ENCODE measurements around the gene ARFGAP1. TPM values are rescaled to one million over a fixed set of nuclear protein-coding genes. Genes with fewer than 3 reads are reported as not detected.

Gene ARFGAP1
- total RNA-seq, 1 donor from 2014 or later, result 57.0 TPM

GRCh38 chr20:63308218-63308911, 35.8 kb downstream of the ARFGAP1 start:
- Histone ChIP-seq H3K9me3 (no peaks in the 10 kb centered on the region), H3K4me3 (no peak overlapping the region), H3K4me1 (no peaks in the 10 kb centered on the region), H3K36me3 (no peaks in the 10 kb centered on the region), H3K27ac (no peak overlapping the region), H3K27me3 (peaks cover 4% of the 10 kb centered on the region)
- no peak for DNase-seq (ENCODE audit: low spot score in 2 of 2)
- intact Hi-C loops (cut with DNase I), result no loop called here
- no peak for TF ChIP-seq CTCF (IDR thresholded peaks at IDR 0.05)

- H3K4me3 ChIP-seq, result no peak overlapping the region
- DNase-seq (ENCODE audit: low spot score in 2 of 2), result no peak
- intact Hi-C loops (cut with DNase I), result no loop called here
- H3K9me3 ChIP-seq, result no peaks in the 10 kb centered on the region
- peaks cover 4% of the 10 kb centered on the region for H3K27me3 ChIP-seq
- no peaks in the 10 kb centered on the region for H3K36me3 ChIP-seq
- no peak overlapping the region for H3K27ac ChIP-seq
- TF ChIP-seq CTCF (IDR thresholded peaks at IDR 0.05), result peak; percentile 26 to 74 (median 60)
- H3K4me1 ChIP-seq, result no peaks in the 10 kb centered on the region
Measured at GRCh38 chr20:63309261-63310071, 36.9 kb downstream of the ARFGAP1 start.

DNA sequence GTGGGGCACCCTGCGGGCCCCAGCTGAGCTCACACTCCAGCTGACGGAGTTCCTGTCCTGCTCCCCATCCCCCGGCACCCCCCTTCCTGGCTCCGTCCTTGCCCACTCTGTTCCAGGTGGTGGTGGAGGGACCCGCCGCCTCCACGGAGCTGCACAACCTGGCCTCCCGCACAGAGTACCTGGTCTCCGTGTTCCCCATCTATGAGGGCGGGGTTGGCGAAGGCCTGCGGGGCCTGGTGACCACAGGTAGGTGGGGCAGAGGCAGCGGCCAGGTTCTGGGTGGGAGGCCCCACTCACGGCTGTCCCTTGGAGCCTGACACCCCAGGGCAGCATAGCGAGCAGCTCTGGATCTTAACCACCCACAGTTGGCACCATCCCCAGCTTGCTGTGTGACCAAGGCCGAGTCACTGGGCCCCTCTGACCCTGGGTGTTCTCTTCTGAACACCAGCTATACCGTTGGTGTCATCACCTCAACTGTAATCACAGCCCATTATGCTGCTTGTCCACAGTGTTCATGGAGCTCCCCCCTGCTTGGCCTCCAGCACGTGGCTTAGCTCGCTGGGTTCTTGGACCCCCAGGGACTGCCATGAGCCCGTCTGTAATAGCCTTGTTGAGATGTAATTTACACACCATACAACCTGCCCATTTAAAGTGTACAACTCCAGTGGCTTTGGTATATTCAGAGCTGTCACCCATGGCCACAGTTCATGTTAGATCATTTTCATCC, 37.8 kb downstream of the ARFGAP1 start:
- H3K36me3 ChIP-seq, result no peaks in the 10 kb centered on the region
- peaks cover 4% of the 10 kb centered on the region for H3K27me3 ChIP-seq
- no peaks in the 10 kb centered on the region for H3K9me3 ChIP-seq
- no peak overlapping the region for H3K4me3 ChIP-seq
- no peak for DNase-seq (ENCODE audit: low spot score in 2 of 2)
- no peak overlapping the region for H3K27ac ChIP-seq
- H3K4me1 ChIP-seq, result no peaks in the 10 kb centered on the region
- TF ChIP-seq CTCF (IDR thresholded peaks at IDR 0.05), result no peak
- intact Hi-C loops (cut with DNase I), result no loop called here

GRCh38 chr20:63311186-63311832, 38.7 kb downstream of the ARFGAP1 start:
- intact Hi-C loops (cut with DNase I), result no loop called here
- Histone ChIP-seq H3K36me3 (no peaks in the 10 kb centered on the region), H3K27me3 (peaks cover 4% of the 10 kb centered on the region)

More at GRCh38 chr20:63311186-63311832, 38.7 kb downstream of the ARFGAP1 start:
- no peak overlapping the region for H3K27ac ChIP-seq
- TF ChIP-seq CTCF (IDR thresholded peaks at IDR 0.05), result no peak
- H3K9me3 ChIP-seq, result no peaks in the 10 kb centered on the region
- no peak overlapping the region for H3K4me3 ChIP-seq
- DNase-seq (ENCODE audit: low spot score in 2 of 2), result no peak
- no peaks in the 10 kb centered on the region for H3K4me1 ChIP-seq
